NCI-H2171 (cell line): ENCODE data around the gene TAF11.
"Not testable (repeated sequence)": the region's sequence is repeated elsewhere in the genome, so short reads cannot be mapped to it uniquely, and the experiment has no call there.

Experiments
- DNase-seq: peaks from one replicate; lab custom pipeline; 2025; lab: John Stamatoyannopoulos, UW

Gene TAF11

GRCh38 chr6:34865107-34865506 is 22.7 kb downstream of the TAF11 start:
- no peak for DNase-seq

- no peak for DNase-seq
These were observed 23.8 kb downstream of the TAF11 start for GRCh38 chr6:34864007-34864406.

DNA sequence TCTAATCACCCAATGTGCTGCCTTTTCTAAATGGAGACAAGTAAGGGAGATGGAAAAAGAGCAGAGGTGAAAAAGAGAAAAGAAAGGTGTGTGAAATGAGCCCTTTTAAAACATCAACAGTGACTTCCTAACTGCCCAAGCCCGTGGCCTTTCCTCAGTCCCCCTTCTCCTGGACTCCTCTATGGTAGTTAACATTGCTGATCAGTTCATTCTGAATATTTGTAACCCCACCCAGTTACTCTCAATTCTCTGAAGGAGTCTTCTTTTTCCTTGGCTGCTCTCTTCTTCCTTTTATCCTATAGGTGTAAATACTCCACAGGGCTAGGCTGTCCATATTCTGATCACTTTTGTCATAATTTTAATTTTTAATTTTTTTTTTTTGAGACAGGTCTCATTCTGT is 27.1 kb downstream of the TAF11 start:
- no peak for DNase-seq

DNA sequence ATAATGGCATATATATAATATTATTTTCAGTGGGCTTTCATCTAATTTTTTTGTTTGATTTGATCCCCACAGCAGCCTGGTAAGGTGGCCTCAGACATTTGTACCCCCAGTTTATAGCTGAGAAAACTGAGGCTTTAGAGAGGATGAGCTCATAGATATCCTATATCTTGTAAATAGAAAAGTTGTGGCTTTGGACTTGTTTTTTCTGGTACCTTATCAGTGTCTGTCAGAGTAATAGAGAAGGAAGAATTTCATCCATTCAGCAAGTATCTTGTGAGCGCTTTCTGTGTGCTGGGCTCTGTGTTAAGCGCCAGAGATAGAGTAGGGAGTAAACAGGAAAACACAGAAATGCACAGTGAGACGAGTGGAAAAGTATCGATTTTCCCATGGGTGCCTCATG is 27.9 kb downstream of the TAF11 start:
- no peak for DNase-seq

- DNase-seq: no peak
These were observed 29.2 kb downstream of the TAF11 start for GRCh38 chr6:34858681-34859080.

DNA sequence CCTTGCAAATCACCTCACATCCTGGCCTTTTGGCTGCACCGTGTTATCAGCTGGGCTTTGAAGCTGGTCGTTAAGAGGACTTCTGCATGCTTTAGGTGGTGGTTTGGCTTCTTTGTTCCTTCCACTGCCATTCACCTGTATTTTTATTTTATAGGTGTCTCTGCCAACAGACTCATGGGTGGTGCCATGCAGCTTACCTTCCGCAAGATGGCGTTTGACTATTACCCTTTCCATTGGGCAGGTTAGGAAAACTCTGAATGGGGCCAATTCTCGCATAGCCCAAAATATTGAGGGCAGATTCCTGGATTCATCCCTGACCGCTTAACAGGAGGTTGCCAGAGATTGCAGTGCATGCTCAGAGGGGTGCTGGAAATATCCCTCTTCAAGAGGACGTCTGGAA is 32.4 kb downstream of the TAF11 start:
- no peak for DNase-seq

- no peak for DNase-seq
These were observed 35.3 kb downstream of the TAF11 start for GRCh38 chr6:34852406-34853085.

- no peak for DNase-seq
These were observed 36.5 kb downstream of the TAF11 start for GRCh38 chr6:34851361-34851760.

- not testable (repeated sequence) for DNase-seq
These were observed 38.8 kb downstream of the TAF11 start for GRCh38 chr6:34849066-34849465.

DNA sequence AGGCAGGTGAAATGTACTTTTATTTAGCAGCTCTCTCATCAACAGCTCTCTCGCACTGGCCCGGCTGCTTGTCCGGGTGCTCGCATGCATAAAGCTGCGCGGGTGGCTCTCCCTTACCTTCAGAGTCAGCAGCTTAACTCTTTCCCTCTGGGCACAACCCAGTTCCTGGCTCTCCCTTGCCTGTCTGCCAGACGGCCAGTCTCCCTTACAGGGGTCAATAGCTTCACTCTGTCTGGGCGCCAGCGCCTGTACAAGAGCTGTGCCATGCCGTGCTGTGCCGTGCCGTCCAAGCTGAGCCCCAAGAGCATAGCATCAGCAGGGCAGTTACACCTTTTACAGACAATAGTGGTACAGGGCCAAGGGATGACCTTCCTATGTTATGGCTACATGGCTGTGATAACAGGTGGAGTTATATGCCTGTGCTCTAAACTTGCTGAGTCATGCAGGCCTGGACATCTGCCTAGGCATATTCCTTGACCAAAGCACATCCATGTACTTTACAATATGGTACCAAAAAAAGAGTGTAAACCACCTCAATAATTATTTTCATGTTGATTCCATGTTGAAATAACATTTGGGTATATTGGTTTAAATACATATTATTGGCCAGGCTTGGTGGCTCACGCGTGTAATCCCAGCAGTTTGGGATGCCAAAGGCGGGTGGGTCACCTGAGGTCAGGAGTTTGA is 48.0 kb downstream of the TAF11 start:
- DNase-seq: no peak

GRCh38 chr6:34837528-34837927 is 50.3 kb downstream of the TAF11 start:
- no peak for DNase-seq

DNA sequence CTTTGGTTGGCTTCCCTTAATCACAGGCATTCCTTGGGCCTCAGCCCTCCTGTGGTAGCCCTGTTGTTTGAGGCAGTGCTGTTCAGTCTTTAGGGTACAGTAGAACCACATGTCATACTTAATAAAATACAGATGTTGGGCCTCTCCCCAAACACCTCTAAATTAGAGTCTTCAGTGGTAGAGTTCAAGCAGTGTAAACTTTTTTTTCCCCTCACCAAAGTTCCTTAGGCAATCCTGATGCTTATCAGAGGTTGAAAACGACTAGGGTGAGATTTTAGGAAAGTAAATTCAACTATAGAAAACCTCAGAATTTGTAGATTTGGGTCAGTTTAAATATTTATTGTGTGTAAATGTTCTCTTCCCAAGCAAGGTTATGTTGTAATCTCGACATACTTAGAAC is 51.4 kb downstream of the TAF11 start:
- no peak for DNase-seq

GRCh38 chr6:34836008-34836407 is 51.8 kb downstream of the TAF11 start:
- DNase-seq: no peak

- no peak for DNase-seq
These were observed 52.9 kb downstream of the TAF11 start for GRCh38 chr6:34834789-34835518.

- no peak for DNase-seq
These were observed 54.9 kb downstream of the TAF11 start for GRCh38 chr6:34832942-34833341.

GRCh38 chr6:34829137-34829536 is 58.7 kb downstream of the TAF11 start:
- no peak for DNase-seq
